ENCODE measurements around the gene DHX32.

DNA sequence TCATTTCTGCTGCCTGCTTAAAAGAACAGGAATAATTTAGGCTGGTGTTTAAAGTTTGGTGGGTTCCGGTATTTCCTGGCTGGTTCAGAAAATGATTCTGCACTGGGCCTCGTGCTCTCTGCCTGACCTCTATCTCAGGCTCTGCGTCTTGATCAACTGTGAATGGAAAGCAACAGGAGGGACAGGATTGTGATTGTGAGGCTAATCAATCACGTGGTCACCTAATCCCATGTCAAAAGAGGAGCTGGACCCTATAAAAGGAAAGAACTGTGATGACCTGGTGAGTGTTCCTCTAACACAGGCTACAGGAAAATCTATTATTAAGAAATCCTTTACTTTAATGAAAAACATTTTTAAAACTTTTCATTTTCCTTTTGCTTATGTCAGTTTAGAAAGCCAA lies at the start of gene DHX32:
- TF ChIP-seq POLR2A (IDR thresholded peaks at IDR 0.05) (no peak), POLR2AphosphoS5 (IDR thresholded peaks at IDR 0.05; ENCODE audit: insufficient read depth in 1 of 2, low read depth in 1 of 2) (no peak)
- TF ChIP-seq, protein P1, sequence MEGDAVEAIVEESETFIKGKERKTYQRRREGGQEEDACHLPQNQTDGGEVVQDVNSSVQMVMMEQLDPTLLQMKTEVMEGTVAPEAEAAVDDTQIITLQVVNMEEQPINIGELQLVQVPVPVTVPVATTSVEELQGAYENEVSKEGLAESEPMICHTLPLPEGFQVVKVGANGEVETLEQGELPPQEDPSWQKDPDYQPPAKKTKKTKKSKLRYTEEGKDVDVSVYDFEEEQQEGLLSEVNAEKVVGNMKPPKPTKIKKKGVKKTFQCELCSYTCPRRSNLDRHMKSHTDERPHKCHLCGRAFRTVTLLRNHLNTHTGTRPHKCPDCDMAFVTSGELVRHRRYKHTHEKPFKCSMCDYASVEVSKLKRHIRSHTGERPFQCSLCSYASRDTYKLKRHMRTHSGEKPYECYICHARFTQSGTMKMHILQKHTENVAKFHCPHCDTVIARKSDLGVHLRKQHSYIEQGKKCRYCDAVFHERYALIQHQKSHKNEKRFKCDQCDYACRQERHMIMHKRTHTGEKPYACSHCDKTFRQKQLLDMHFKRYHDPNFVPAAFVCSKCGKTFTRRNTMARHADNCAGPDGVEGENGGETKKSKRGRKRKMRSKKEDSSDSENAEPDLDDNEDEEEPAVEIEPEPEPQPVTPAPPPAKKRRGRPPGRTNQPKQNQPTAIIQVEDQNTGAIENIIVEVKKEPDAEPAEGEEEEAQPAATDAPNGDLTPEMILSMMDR (IDR thresholded peaks at IDR 0.05) = no peak

Measured in vagina (tissue), 2 donors.